ENCODE data around the gene MYO1G.

MYO1G gene

GRCh38 chr7:44920119-44920518 lies 58.7 kb downstream of the MYO1G start:
- no peak overlapping the region for H3K4me3 ChIP-seq (replicated peaks; ENCODE audit: low read depth, low read length)
- no peak for TF ChIP-seq CTCF (IDR thresholded peaks at IDR 0.05; ENCODE audit: low read length, missing control alignments)
- DNase-seq (ENCODE audit: low read depth), result no peak

- DNase-seq (ENCODE audit: low read depth), result no peak
- no peak overlapping the region for H3K4me3 ChIP-seq (replicated peaks; ENCODE audit: low read depth, low read length)
- TF ChIP-seq CTCF (IDR thresholded peaks at IDR 0.05; ENCODE audit: low read length, missing control alignments), result no peak
Observed at GRCh38 chr7:44918029-44918428, 60.8 kb downstream of the MYO1G start.

GRCh38 chr7:44917465-44917864 lies 61.4 kb downstream of the MYO1G start:
- no peak for TF ChIP-seq CTCF (IDR thresholded peaks at IDR 0.05; ENCODE audit: low read length, missing control alignments)
- DNase-seq (ENCODE audit: low read depth), result no peak
- no peak overlapping the region for H3K4me3 ChIP-seq (replicated peaks; ENCODE audit: low read depth, low read length)

GRCh38 chr7:44914992-44915607 lies 63.7 kb downstream of the MYO1G start:
- TF ChIP-seq CTCF (IDR thresholded peaks at IDR 0.05; ENCODE audit: low read length, missing control alignments), result no peak
- no peak overlapping the region for H3K4me3 ChIP-seq (replicated peaks; ENCODE audit: low read depth, low read length)
- no peak for DNase-seq (ENCODE audit: low read depth)

GRCh38 chr7:44912775-44913347 lies 66.0 kb downstream of the MYO1G start:
- no peak for TF ChIP-seq CTCF (IDR thresholded peaks at IDR 0.05; ENCODE audit: low read length, missing control alignments)
- no peak for DNase-seq (ENCODE audit: low read depth)
- no peak overlapping the region for H3K4me3 ChIP-seq (replicated peaks; ENCODE audit: low read depth, low read length)
